Activated gamma-delta T cell (primary cell): ENCODE results near the gene COIL.
"Not testable (repeated sequence)": the region's sequence is repeated elsewhere in the genome, so short reads cannot be mapped to it uniquely, and the experiment has no call there.

ENCODE experiments used
- DNase-seq: peaks from one replicate; lab custom pipeline; 2025; lab: John Stamatoyannopoulos, UW
- total RNA-seq, 2 donors: gene quantifications; one replicate each; lab custom pipeline; 2026; lab: John Stamatoyannopoulos, UW

COIL gene, protein sequence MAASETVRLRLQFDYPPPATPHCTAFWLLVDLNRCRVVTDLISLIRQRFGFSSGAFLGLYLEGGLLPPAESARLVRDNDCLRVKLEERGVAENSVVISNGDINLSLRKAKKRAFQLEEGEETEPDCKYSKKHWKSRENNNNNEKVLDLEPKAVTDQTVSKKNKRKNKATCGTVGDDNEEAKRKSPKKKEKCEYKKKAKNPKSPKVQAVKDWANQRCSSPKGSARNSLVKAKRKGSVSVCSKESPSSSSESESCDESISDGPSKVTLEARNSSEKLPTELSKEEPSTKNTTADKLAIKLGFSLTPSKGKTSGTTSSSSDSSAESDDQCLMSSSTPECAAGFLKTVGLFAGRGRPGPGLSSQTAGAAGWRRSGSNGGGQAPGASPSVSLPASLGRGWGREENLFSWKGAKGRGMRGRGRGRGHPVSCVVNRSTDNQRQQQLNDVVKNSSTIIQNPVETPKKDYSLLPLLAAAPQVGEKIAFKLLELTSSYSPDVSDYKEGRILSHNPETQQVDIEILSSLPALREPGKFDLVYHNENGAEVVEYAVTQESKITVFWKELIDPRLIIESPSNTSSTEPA
- 35.6 to 37.6 reads per million in 2 donors for total RNA-seq

GRCh38 chr17:56960596-56961538, at the start of gene COIL:
Gene COIL, minus strand, starts transcription at chr17:56961050. Its CDS starts 31 bp downstream, at chr17:56961019.
- peak; percentile 56 for DNase-seq

GRCh38 chr17:57010487-57010886, 49.6 kb upstream of the COIL start:
- DNase-seq = no peak

GRCh38 chr17:57009737-57010445, 49.0 kb upstream of the COIL start:
- DNase-seq = no peak

- no peak for DNase-seq
Measured at GRCh38 chr17:57008958-57009357, 48.1 kb upstream of the COIL start.

GRCh38 chr17:57006040-57006439, 45.2 kb upstream of the COIL start:
- DNase-seq = no peak

- DNase-seq = no peak
Measured at GRCh38 chr17:57004944-57005579, 44.2 kb upstream of the COIL start.

DNA sequence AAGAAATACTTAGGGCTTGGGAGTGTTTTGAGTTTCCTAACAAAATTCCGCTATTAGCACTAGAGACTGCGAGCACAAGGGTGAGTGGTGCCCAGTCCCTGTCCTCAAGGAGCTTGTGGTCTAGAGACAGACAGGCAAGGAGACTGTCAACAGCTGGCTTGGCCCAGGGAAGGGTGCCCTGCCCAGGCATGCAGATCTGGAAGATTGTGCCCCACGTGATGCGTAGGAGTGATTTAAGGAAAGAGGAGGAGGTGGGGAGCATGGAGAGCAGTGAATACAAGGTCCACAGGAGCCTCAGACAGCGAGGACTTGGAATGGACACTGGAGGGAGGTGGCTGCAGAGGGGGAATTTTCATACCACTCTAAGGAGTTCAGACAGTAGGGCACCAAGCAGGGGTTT, 42.1 kb upstream of the COIL start:
- no peak for DNase-seq

DNA sequence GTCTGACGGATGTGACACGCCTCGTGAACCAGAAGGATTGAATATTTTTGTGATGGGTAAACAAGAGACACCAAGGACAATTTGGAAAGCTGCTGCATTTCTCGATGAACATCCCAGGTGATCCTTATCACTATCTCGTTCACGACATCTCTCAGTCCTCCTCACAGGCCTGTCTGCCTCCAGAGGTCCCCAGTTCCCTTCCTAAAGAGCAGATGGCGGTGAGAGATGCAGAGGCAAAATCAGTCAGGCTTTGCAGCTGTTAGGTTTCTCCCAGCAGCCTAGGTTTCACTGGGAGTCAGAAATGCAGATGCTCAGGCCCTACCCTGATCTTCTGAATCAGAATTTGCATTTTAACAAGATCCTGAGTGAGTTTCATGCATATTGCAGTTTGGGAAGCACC, 40.7 kb upstream of the COIL start:
- no peak for DNase-seq

GRCh38 chr17:56997313-56997712, 36.5 kb upstream of the COIL start:
- no peak for DNase-seq

- DNase-seq = no peak
Measured at GRCh38 chr17:56995766-56996165, 34.9 kb upstream of the COIL start.

DNA sequence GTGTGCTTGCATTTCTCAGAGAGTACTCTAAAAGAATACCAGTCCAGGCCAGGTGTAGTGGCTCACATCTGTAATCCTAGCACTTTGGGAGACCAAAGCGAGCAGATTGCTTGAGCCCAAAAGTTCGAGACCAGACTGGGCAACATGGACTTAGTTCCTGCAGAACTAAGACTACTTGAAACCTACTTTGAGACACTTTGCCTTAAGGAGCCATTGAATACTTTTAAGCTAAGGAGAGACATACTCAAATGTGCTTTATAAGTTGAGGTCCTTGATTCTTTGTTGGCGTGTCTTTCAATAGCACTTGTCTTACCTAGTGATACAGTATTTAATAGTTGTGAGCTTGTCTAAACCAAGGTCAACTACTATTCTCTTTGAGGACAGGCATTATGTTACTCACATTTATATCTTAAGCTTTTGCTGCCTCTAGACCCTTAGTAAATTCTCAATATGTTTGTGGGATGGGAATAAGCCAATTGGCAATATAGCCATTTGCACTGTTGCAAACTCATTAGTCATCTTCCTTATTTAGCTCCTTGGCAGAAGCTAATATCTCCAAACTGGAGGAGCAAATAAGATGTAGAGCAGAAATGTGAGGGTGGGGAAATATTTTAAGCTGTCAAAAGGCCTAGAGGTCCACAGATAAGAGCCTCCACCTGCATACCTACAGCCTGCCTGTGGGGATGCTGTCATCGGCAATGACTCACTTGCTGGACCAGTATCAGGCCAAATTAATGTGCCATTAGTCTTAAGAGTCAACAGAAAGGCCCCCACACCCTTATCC, 33.4 kb upstream of the COIL start:
- no peak for DNase-seq

DNA sequence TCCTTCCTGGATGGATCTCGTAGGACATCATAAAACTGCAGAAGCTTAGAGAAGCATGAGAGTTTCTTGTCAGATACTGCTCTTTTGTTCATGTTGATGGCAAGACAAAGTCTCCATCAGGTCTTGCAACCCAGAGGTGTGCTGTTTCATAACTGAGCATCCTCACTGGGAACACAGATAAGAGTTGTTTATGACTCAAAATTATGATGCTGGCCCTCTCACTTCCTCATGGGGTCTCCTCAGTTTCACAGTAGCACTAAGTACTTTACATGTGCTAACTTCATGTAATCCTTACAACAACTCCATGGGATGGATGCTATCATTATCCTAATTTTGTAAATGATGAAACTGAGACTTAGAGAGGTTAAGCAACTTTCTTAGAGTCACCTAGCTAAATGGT, 31.5 kb upstream of the COIL start:
- DNase-seq = no peak

- no peak for DNase-seq
Measured at GRCh38 chr17:56988901-56989572, 28.2 kb upstream of the COIL start.

GRCh38 chr17:56987283-56987834, 26.5 kb upstream of the COIL start:
- DNase-seq = no peak

DNA sequence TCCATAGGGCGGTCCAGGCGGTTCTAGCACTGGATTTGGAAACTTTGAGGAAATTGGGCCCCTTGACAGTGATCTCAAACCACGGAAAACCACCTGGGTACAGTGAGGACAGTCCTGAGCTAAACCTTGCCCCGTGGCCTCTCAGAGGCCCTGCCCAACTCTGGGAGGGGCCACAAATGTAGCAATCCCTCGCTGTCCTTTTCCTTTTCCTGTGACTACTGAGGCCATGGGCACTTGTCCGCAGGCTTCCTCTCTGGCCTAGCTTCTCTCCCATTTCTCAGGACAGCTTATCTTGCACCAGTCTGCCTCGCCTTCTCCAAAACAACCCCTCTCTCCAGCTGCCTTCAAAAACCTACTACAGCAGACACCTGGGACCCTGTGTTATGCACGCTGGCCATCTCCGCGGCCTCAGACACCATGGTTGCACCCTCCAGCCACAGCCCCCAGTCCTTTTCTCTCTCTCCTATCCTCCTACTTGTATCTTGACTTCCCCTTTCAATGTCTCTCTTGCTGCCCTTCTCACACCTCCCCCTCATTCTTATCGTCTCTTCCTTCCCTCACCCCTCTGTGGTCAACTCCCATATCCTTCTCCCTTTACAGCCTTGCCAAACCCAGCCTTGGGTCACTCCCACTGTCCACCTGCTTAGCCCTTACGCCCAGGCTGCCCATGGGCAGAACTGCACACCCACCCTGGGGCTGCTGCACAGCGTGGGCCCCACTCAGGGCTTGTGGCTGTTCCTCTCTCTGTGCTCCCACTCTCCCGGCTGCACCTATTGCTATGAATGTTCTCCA, 24.7 kb upstream of the COIL start:
- DNase-seq = no peak

DNA sequence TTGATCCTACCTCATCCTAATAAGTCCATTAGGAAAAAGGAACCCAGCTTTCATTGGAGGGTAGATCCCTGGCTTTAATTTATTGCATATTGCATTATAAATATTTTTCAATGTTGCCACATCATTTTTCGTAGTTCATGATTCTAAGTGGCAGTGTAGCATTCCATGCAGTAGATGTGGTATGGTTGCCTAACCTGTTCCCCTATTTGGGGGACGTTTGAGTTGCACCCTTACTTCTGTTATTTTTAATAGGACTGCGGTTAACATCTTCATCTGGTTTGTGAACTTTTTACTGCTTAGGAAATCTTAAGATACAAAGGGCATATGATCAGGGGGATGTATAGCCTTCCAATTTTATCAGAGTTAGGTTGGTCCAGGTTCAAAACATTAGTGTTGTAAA, 22.5 kb upstream of the COIL start:
- DNase-seq = no peak

DNA sequence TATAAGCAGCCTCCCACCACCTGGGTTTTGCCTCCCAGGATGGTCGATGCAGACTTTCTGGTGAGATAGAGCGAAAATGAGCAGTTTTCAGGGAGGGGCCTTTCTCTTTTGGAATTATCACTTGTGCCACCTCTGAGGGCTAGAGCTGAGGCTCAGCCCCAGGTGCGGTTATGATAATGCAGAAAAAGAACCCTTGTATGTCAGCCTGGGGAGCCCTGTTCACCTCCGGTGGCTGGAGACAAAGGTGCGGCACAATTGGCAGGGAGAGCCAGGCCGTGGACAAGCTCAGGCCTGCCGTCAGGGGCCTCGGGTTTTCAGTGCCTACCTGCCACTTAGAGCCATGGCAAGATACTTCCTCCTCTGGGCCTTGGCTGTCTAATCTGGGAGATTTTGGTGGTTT, 21.5 kb upstream of the COIL start:
- no peak for DNase-seq

- DNase-seq = not testable (repeated sequence)
Measured at GRCh38 chr17:56980526-56980925, 19.7 kb upstream of the COIL start.

DNA sequence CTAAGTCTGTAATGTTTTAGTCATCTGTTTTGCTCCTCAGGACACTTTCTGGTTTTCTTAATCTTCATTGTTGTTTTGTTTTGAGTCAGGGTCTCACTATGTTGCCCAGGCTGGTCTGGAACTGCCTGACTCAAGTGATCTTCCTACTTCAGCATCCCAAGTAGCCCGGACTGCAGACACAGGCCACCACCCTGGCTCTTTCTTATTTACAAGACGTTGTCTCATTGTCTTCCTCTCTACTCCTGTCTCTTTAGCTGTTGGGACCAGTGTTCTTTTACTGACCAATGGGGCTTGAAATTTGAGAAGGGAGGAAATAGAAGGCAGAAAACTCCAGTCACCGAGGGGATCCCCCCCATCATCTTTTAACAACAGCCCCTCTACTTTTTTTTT, 18.2 kb upstream of the COIL start:
- DNase-seq = no peak
